ENCODE data around the gene KIFC3.

KIFC3 gene

DNA sequence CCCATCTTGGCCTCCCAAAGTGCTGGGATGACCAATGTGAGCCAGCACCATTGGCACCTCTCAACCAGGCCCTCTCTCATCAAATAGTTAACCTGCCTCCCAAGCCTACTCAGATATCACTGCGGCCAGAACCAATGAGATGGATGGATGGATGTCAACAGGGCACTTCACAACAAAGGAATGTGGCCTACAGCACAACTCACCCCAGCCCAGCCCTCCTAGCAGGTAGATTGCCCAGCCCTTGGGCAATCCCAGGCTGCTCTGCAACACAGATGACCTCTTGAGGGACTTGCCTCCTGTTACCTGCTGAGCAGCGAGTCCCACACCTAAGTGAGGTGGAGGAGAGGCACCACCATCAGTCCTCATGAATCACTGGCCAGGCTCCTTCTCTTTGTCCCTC lies 22.6 kb upstream of the KIFC3 start:
- Histone ChIP-seq H3K27me3 (ENCODE audit: control insufficient read depth in 1 of 2, insufficient read depth in 2 of 2, low read length in 2 of 2) (no peaks in the 10 kb centered on the region), H3K4me3 (ENCODE audit: low read length in 2 of 2) (no peak overlapping the region), H3K27ac (ENCODE audit: low read length) (no peak overlapping the region), H3K36me3 (ENCODE audit: control insufficient read depth in 2 of 2, insufficient read depth in 2 of 2, low read length in 2 of 2) (no peaks in the 10 kb centered on the region), H3K4me1 (ENCODE audit: control insufficient read depth, insufficient read depth, low read length) (no peaks in the 10 kb centered on the region), H3K9ac (ENCODE audit: low read length in 2 of 2) (no peak overlapping the region), H3K9me3 (ENCODE audit: control insufficient read depth in 2 of 2, low read length in 2 of 2) (no peaks in the 10 kb centered on the region)

DNA sequence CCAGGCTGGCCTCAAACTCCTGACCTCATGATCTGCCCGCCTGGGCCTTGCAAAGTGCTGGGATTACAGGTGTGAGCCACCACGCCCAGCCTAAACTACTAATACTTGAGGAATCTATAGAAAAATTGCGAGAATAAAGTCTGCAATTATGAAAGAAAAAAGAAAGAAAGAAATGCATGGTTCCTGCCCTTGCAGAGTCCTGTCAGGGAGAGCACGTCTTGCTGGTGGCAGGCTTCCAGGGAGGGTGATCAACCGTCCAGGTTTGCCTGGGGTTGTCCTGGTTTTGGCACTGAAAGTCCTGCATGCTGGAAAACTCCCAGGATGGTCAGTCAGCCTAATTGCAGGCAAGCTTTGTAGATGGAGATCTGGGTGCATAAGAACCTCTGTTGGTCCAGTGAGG lies 21.5 kb upstream of the KIFC3 start:
- H3K36me3 ChIP-seq (ENCODE audit: control insufficient read depth in 2 of 2, insufficient read depth in 2 of 2, low read length in 2 of 2) = no peaks in the 10 kb centered on the region
- H3K4me1 ChIP-seq (ENCODE audit: control insufficient read depth, insufficient read depth, low read length) = no peaks in the 10 kb centered on the region
- no peak overlapping the region for H3K27ac ChIP-seq (ENCODE audit: low read length)
- no peaks in the 10 kb centered on the region for H3K9me3 ChIP-seq (ENCODE audit: control insufficient read depth in 2 of 2, low read length in 2 of 2)
- no peak overlapping the region for H3K9ac ChIP-seq (ENCODE audit: low read length in 2 of 2)
- H3K27me3 ChIP-seq (ENCODE audit: control insufficient read depth in 1 of 2, insufficient read depth in 2 of 2, low read length in 2 of 2) = no peaks in the 10 kb centered on the region
- H3K4me3 ChIP-seq (ENCODE audit: low read length in 2 of 2) = no peak overlapping the region

DNA sequence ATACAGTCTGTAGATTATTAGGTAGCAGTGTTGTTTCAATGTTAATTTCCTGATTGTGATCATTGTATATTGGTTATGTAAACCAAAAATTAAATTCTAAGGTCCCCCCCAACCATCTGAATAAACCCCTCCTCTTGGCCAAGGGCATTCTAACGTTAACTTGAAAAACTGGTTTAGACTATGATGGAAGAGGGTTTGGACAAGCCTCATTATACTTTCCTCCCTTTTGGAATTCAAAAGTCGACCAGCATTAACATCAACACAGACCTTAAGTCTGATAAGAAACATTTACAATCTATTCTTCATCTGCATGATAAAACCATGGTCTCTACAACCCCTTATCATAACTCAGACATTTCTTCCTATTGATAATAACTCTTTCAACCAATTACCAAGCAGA lies 20.6 kb upstream of the KIFC3 start:
- no peaks in the 10 kb centered on the region for H3K36me3 ChIP-seq (ENCODE audit: control insufficient read depth in 2 of 2, insufficient read depth in 2 of 2, low read length in 2 of 2)

DNA sequence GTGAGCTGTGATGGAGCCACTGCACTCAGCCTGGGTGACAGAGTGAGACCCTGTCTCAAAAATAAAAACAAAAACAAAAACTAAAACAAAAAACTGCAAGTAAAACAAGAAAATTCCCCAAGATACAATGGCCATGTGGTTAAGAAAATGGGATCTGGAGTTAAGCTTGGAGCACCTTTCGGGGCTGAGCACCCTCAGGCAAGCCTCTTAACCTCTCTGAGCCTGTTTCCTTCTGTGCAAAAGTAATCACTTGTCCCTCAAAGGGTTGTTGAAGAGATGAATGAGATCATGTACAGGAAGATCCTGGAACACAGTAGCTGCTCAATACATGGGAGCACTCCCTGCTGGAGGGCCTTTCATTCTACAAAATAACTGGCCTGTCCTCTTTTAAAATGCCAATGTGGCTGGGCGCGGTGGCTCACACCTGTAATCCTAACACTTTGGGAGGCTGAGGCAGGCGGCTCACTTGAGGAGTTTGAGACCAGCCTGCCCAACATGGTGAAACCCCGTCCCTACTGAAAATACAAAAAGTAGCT lies 19.8 kb upstream of the KIFC3 start:
- Histone ChIP-seq H3K9ac (ENCODE audit: low read length in 2 of 2) (no peak overlapping the region), H3K27me3 (ENCODE audit: control insufficient read depth in 1 of 2, insufficient read depth in 2 of 2, low read length in 2 of 2) (no peaks in the 10 kb centered on the region), H3K36me3 (ENCODE audit: control insufficient read depth in 2 of 2, insufficient read depth in 2 of 2, low read length in 2 of 2) (no peaks in the 10 kb centered on the region), H3K4me3 (ENCODE audit: low read length in 2 of 2) (no peak overlapping the region), H3K4me1 (ENCODE audit: control insufficient read depth, insufficient read depth, low read length) (no peaks in the 10 kb centered on the region), H3K27ac (ENCODE audit: low read length) (no peak overlapping the region), H3K9me3 (ENCODE audit: control insufficient read depth in 2 of 2, low read length in 2 of 2) (no peaks in the 10 kb centered on the region)

More for the DNA sequence above, 20.6 kb upstream of the KIFC3 start:
- no peaks in the 10 kb centered on the region for H3K4me1 ChIP-seq (ENCODE audit: control insufficient read depth, insufficient read depth, low read length)
- H3K27me3 ChIP-seq (ENCODE audit: control insufficient read depth in 1 of 2, insufficient read depth in 2 of 2, low read length in 2 of 2) = no peaks in the 10 kb centered on the region
- H3K4me3 ChIP-seq (ENCODE audit: low read length in 2 of 2) = no peak overlapping the region
- H3K9ac ChIP-seq (ENCODE audit: low read length in 2 of 2) = no peak overlapping the region
- no peak overlapping the region for H3K27ac ChIP-seq (ENCODE audit: low read length)
- no peaks in the 10 kb centered on the region for H3K9me3 ChIP-seq (ENCODE audit: control insufficient read depth in 2 of 2, low read length in 2 of 2)

DNA sequence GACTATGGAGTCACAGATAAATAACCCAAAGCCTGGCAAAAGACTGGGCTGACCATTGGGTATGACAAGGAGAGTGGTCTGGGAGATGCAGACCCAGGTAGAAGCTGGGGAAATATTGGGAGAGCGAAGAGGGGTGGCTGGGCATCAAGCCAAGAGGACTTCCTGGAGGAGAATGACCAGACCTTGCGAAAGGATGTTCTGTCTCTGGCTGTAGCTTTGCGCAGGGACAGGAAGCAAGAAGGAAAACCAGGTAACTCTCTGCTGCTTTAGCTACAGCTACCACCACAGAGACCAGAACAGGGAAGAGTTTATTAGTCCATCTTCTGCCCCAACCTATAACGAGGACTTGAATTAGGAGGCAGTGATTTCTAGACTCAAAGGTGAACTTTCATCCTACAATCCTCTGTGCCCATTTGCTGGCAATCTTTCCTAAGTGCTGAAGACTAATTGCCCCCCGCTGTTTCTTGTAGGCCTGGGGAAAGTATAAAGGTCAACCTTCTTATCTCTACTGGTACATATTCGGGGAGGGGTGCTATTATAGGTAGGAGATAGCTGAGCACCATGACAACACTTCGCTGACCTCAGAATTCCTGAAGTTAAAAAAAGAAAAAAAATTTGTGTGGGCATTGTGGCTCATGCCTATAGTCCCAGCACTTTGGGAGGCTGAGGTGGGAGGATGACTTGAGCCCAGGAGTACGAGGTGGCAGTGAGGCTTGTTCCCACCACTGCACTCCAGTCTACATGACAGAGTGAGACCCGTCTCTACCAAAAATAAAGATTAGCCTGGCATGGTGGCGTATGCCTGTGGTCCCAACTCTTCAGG lies 19.1 kb upstream of the KIFC3 start:
- Histone ChIP-seq H3K9me3 (ENCODE audit: control insufficient read depth in 2 of 2, low read length in 2 of 2) (no peaks in the 10 kb centered on the region), H3K9ac (ENCODE audit: low read length in 2 of 2) (no peak overlapping the region), H3K36me3 (ENCODE audit: control insufficient read depth in 2 of 2, insufficient read depth in 2 of 2, low read length in 2 of 2) (no peaks in the 10 kb centered on the region), H3K27ac (ENCODE audit: low read length) (no peak overlapping the region), H3K27me3 (ENCODE audit: control insufficient read depth in 1 of 2, insufficient read depth in 2 of 2, low read length in 2 of 2) (no peaks in the 10 kb centered on the region), H3K4me3 (ENCODE audit: low read length in 2 of 2) (no peak overlapping the region), H3K4me1 (ENCODE audit: control insufficient read depth, insufficient read depth, low read length) (no peaks in the 10 kb centered on the region)

DNA sequence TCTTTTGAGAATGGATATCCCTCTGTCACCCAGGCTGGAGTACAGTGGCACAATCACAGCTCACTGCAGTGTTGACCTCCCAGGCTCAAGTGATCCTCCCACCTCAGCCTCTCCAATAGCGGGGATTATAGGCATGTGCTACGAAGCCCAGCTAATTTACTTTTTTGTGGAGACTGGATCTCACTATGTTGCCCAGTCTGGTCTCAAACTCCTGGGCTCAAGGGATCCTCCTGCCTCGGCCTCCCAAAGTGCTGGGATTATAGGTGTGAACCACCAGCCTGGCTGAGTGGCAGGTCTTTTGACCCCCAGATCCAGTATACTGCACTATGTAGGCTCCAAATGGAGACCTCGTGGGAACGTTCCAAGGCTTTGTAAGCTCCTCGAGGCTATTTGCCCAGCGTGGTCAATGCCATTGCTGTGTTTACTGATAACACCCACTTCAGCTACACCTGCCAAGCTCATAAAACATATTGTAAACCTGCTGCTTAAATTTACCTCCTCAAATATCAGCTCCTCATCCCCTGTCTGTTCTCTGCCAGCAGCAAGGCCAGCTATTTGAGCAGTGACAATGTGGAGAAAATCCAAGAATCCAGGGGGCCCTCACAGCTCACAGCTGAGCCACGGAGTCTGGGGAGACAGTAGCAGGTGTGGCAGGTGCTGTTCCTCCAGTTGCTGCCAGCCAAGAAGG lies 16.2 kb upstream of the KIFC3 start:
- peaks cover 3% of the 10 kb centered on the region for H3K4me1 ChIP-seq (ENCODE audit: control insufficient read depth, insufficient read depth, low read length)

DNA sequence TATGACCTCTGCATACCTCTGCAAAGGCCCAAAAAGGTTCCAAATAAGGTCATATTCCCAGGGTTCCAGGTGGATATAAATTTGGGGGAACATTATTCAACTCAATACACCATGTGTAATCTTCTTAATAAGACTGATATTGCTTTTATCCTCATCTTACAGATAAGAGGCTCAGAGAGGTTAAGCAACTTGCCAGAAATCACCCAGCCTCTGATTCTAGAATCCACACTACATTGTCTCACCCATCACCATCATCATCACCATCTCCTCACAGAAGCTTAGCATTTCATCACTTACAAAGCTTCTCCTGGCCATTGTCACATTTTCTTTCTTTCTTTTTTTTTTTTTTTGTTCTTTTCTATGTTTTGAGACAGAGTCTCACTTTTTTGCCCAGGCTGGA lies 15.4 kb upstream of the KIFC3 start:
- Histone ChIP-seq H3K36me3 (ENCODE audit: control insufficient read depth in 2 of 2, insufficient read depth in 2 of 2, low read length in 2 of 2) (no peaks in the 10 kb centered on the region), H3K4me3 (ENCODE audit: low read length in 2 of 2) (no peak overlapping the region), H3K9ac (ENCODE audit: low read length in 2 of 2) (no peak overlapping the region), H3K27me3 (ENCODE audit: control insufficient read depth in 1 of 2, insufficient read depth in 2 of 2, low read length in 2 of 2) (no peaks in the 10 kb centered on the region), H3K4me1 (ENCODE audit: control insufficient read depth, insufficient read depth, low read length) (peaks cover 3% of the 10 kb centered on the region), H3K27ac (ENCODE audit: low read length) (no peak overlapping the region), H3K9me3 (ENCODE audit: control insufficient read depth in 2 of 2, low read length in 2 of 2) (no peaks in the 10 kb centered on the region)

More for the DNA sequence above, 16.2 kb upstream of the KIFC3 start:
- Histone ChIP-seq H3K27me3 (ENCODE audit: control insufficient read depth in 1 of 2, insufficient read depth in 2 of 2, low read length in 2 of 2) (no peaks in the 10 kb centered on the region), H3K27ac (ENCODE audit: low read length) (no peak overlapping the region), H3K9me3 (ENCODE audit: control insufficient read depth in 2 of 2, low read length in 2 of 2) (no peaks in the 10 kb centered on the region), H3K9ac (ENCODE audit: low read length in 2 of 2) (no peak overlapping the region), H3K36me3 (ENCODE audit: control insufficient read depth in 2 of 2, insufficient read depth in 2 of 2, low read length in 2 of 2) (no peaks in the 10 kb centered on the region), H3K4me3 (ENCODE audit: low read length in 2 of 2) (no peak overlapping the region)

DNA sequence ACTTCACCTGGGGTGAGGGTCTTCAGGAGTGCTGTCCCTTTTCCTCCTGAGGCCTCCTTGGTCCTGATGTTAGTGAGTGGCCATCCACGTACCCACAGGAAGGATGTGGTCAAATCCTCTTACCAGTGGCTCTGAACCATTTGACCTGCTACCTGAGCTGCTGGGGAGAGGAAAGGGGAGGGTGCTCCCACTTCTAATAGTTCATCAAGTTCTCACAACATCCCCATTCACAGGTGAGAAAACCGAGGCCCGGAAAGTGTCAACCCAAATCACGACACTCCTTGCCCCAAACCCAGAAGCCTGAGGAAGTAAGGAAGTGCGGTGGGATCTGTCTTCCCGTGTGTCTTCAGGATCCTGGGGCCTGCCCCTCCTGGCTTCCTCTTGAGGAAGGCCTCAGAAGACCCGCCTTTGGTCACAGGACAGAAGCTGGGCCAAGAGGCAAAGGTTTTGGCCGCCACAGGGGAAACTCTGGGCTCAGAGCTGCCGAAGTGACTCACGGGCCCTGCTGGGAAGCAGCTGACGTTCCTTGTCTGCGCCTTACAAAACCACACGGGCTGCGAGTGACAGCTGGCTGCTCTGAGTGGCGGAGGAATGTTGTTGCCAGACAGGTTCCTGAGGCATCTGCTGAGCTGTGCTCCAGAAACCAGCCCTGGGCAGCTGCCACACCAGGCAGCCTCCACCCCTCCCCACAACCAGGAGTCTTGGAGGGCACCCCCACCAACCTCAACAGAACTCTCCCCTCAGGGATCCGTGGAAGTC lies 13.9 kb upstream of the KIFC3 start:
- H3K4me3 ChIP-seq (ENCODE audit: low read length in 2 of 2) = peak overlapping the region in 1 of 2 donors; percentile 15
- H3K27ac ChIP-seq (ENCODE audit: low read length) = no peak overlapping the region
- H3K9ac ChIP-seq (ENCODE audit: low read length in 2 of 2) = peak overlapping the region in 1 of 2 donors; percentile 5
- H3K9me3 ChIP-seq (ENCODE audit: control insufficient read depth in 2 of 2, low read length in 2 of 2) = no peaks in the 10 kb centered on the region
- peaks cover 3% of the 10 kb centered on the region for H3K4me1 ChIP-seq (ENCODE audit: control insufficient read depth, insufficient read depth, low read length)
- no peaks in the 10 kb centered on the region for H3K36me3 ChIP-seq (ENCODE audit: control insufficient read depth in 2 of 2, insufficient read depth in 2 of 2, low read length in 2 of 2)
- no peaks in the 10 kb centered on the region for H3K27me3 ChIP-seq (ENCODE audit: control insufficient read depth in 1 of 2, insufficient read depth in 2 of 2, low read length in 2 of 2)

DNA sequence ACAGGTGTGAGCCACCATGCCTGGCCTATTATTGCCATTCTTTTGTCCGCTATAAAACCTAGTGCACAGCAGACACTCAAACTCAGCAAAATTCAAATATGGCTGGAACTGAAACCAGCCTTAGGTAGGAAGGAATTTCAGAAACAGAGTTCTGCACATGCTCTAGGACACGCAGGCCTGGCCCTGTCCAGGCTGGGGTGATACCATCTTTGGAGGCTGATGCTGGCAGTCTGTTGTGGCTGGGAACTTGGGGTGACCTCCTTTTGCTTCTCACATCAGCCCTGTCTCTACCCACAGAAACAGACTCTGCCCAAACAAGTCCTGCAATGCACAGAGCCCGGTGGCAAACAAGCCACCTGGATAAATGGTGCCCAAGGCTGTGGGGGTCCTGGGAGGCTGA lies 12.6 kb upstream of the KIFC3 start:
- Histone ChIP-seq H3K9me3 (ENCODE audit: control insufficient read depth in 2 of 2, low read length in 2 of 2) (no peaks in the 10 kb centered on the region), H3K27me3 (ENCODE audit: control insufficient read depth in 1 of 2, insufficient read depth in 2 of 2, low read length in 2 of 2) (no peaks in the 10 kb centered on the region), H3K4me1 (ENCODE audit: control insufficient read depth, insufficient read depth, low read length) (peaks cover 7% of the 10 kb centered on the region), H3K9ac (ENCODE audit: low read length in 2 of 2) (no peak overlapping the region), H3K4me3 (ENCODE audit: low read length in 2 of 2) (no peak overlapping the region), H3K27ac (ENCODE audit: low read length) (no peak overlapping the region), H3K36me3 (ENCODE audit: control insufficient read depth in 2 of 2, insufficient read depth in 2 of 2, low read length in 2 of 2) (no peaks in the 10 kb centered on the region)

DNA sequence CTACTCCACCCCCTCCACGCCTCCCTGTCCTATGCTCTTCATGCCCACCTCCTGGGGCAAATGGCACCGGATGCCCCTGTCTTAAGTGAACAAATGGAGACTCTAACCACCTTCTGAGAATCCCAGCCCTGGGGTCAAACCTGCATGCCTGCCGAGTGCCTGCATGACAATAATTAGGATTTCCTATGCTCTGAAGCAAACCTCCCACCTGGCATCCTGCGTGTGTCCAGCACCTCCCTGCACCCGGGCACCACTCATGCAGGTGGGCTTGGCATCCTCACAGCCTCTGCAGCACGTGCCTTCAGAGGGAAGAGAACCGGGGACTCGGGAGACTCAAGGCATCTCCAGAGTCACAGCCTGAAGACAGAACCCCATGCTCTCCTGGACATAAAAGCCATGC lies 11.2 kb upstream of the KIFC3 start:
- no peak overlapping the region for H3K9ac ChIP-seq (ENCODE audit: low read length in 2 of 2)
- no peaks in the 10 kb centered on the region for H3K36me3 ChIP-seq (ENCODE audit: control insufficient read depth in 2 of 2, insufficient read depth in 2 of 2, low read length in 2 of 2)
- H3K9me3 ChIP-seq (ENCODE audit: control insufficient read depth in 2 of 2, low read length in 2 of 2) = no peaks in the 10 kb centered on the region
- no peak overlapping the region for H3K4me3 ChIP-seq (ENCODE audit: low read length in 2 of 2)
- no peak overlapping the region for H3K27ac ChIP-seq (ENCODE audit: low read length)
- peaks cover 0 to under 1% of the 10 kb centered on the region in 2 donors for H3K27me3 ChIP-seq (ENCODE audit: control insufficient read depth in 1 of 2, insufficient read depth in 2 of 2, low read length in 2 of 2)
- H3K4me1 ChIP-seq (ENCODE audit: control insufficient read depth, insufficient read depth, low read length) = peaks cover 10% of the 10 kb centered on the region
